ENCODE results near the gene GJB2. TPM values are rescaled to one million over a fixed set of nuclear protein-coding genes. Genes with fewer than 3 reads are reported as not detected.

GJB2 gene
- total and polyA plus RNA-seq, 2 experiments from 2014 or later, result not detected

DNA sequence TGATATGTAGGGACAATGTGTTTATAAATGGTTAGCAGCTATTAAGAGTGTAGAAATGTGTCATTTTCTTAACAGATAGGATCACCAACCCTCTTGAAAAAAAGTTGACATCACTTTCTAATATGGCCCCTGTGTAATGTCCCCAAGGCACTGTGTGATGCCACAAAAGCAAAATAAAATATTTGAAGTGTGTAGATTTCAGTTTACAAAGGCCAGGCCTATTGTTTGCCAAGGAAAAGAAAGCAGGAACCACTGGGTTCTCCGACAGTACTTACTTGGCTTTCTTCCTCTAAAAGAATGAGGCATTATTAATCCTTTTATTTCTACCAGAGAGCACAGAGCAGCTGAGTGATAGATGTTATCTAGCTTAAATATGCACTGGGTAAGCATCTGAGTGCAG is 21.4 kb downstream of the GJB2 start (continued):
- TF ChIP-seq EZH2 (IDR thresholded peaks at IDR 0.05; ENCODE audit: low read depth, unreplicated experiment), result no peak
- TF ChIP-seq, protein P1, sequence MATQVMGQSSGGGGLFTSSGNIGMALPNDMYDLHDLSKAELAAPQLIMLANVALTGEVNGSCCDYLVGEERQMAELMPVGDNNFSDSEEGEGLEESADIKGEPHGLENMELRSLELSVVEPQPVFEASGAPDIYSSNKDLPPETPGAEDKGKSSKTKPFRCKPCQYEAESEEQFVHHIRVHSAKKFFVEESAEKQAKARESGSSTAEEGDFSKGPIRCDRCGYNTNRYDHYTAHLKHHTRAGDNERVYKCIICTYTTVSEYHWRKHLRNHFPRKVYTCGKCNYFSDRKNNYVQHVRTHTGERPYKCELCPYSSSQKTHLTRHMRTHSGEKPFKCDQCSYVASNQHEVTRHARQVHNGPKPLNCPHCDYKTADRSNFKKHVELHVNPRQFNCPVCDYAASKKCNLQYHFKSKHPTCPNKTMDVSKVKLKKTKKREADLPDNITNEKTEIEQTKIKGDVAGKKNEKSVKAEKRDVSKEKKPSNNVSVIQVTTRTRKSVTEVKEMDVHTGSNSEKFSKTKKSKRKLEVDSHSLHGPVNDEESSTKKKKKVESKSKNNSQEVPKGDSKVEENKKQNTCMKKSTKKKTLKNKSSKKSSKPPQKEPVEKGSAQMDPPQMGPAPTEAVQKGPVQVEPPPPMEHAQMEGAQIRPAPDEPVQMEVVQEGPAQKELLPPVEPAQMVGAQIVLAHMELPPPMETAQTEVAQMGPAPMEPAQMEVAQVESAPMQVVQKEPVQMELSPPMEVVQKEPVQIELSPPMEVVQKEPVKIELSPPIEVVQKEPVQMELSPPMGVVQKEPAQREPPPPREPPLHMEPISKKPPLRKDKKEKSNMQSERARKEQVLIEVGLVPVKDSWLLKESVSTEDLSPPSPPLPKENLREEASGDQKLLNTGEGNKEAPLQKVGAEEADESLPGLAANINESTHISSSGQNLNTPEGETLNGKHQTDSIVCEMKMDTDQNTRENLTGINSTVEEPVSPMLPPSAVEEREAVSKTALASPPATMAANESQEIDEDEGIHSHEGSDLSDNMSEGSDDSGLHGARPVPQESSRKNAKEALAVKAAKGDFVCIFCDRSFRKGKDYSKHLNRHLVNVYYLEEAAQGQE (IDR thresholded peaks at IDR 0.05; ENCODE audit: unreplicated experiment), result no peak

DNA sequence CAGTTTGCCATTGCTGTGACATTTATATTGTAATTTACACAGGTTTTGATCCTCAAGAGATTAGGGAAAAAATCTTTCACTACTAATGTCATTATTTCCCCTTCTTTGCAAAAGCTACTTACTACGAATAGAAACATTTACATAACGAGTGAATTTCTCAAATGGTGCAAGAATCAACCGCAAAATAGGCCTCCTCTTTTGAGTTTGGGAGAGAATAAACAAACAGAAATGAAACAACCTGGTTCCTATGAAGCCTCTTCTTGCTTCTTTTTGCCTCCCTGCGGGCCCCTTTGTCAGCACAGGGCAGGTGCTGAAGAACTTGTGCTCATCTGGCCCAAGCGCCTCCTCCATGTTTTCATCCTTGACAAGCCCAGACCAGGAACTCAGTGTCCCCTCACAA is 21.8 kb downstream of the GJB2 start:
- H3K4me3 Mint-ChIP-seq, result no peak overlapping the region
- no peak overlapping the region for H2AFZ ChIP-seq
- ATAC-seq, result no peak
- H3K27me3 ChIP-seq (ENCODE audit: insufficient read depth), result peaks cover 8% of the 10 kb centered on the region; the same call in 1 of the 2 replicates
- peaks cover 20% of the 10 kb centered on the region for H3K27me3 Mint-ChIP-seq (ENCODE audit: insufficient read depth, low read depth, poor library complexity)
- no peaks in the 10 kb centered on the region for H3K4me1 ChIP-seq (ENCODE audit: insufficient read depth)
- peaks cover 15% of the 10 kb centered on the region for H3K4me1 Mint-ChIP-seq
- no peak overlapping the region for H3K27ac ChIP-seq (ENCODE audit: low read depth)
- no peak overlapping the region for H3K27ac Mint-ChIP-seq
- no peaks in the 10 kb centered on the region for H3K9me3 Mint-ChIP-seq
- no peaks in the 10 kb centered on the region for H3K36me3 ChIP-seq (ENCODE audit: insufficient read depth)
- no peaks in the 10 kb centered on the region for H3K9me2 ChIP-seq (ENCODE audit: insufficient read depth)
- no peak for DNase-seq (ENCODE audit: low spot score)
- H3K36me3 Mint-ChIP-seq (ENCODE audit: low read depth), result no peaks in the 10 kb centered on the region
- no peak overlapping the region for H3K4me2 ChIP-seq
- H3K4me3 ChIP-seq, result no peak overlapping the region
- no peaks in the 10 kb centered on the region for H3K79me2 ChIP-seq (replicated peaks; ENCODE audit: insufficient read depth)
- no peaks in the 10 kb centered on the region for H4K20me1 ChIP-seq (replicated peaks; ENCODE audit: insufficient read depth)
- H3F3A ChIP-seq (replicated peaks; ENCODE audit: low read depth), result no peaks in the 10 kb centered on the region
- TF ChIP-seq NANOG (IDR thresholded peaks at IDR 0.05; ENCODE audit: borderline replicate concordance), result no peak
- TF ChIP-seq, protein P2, sequence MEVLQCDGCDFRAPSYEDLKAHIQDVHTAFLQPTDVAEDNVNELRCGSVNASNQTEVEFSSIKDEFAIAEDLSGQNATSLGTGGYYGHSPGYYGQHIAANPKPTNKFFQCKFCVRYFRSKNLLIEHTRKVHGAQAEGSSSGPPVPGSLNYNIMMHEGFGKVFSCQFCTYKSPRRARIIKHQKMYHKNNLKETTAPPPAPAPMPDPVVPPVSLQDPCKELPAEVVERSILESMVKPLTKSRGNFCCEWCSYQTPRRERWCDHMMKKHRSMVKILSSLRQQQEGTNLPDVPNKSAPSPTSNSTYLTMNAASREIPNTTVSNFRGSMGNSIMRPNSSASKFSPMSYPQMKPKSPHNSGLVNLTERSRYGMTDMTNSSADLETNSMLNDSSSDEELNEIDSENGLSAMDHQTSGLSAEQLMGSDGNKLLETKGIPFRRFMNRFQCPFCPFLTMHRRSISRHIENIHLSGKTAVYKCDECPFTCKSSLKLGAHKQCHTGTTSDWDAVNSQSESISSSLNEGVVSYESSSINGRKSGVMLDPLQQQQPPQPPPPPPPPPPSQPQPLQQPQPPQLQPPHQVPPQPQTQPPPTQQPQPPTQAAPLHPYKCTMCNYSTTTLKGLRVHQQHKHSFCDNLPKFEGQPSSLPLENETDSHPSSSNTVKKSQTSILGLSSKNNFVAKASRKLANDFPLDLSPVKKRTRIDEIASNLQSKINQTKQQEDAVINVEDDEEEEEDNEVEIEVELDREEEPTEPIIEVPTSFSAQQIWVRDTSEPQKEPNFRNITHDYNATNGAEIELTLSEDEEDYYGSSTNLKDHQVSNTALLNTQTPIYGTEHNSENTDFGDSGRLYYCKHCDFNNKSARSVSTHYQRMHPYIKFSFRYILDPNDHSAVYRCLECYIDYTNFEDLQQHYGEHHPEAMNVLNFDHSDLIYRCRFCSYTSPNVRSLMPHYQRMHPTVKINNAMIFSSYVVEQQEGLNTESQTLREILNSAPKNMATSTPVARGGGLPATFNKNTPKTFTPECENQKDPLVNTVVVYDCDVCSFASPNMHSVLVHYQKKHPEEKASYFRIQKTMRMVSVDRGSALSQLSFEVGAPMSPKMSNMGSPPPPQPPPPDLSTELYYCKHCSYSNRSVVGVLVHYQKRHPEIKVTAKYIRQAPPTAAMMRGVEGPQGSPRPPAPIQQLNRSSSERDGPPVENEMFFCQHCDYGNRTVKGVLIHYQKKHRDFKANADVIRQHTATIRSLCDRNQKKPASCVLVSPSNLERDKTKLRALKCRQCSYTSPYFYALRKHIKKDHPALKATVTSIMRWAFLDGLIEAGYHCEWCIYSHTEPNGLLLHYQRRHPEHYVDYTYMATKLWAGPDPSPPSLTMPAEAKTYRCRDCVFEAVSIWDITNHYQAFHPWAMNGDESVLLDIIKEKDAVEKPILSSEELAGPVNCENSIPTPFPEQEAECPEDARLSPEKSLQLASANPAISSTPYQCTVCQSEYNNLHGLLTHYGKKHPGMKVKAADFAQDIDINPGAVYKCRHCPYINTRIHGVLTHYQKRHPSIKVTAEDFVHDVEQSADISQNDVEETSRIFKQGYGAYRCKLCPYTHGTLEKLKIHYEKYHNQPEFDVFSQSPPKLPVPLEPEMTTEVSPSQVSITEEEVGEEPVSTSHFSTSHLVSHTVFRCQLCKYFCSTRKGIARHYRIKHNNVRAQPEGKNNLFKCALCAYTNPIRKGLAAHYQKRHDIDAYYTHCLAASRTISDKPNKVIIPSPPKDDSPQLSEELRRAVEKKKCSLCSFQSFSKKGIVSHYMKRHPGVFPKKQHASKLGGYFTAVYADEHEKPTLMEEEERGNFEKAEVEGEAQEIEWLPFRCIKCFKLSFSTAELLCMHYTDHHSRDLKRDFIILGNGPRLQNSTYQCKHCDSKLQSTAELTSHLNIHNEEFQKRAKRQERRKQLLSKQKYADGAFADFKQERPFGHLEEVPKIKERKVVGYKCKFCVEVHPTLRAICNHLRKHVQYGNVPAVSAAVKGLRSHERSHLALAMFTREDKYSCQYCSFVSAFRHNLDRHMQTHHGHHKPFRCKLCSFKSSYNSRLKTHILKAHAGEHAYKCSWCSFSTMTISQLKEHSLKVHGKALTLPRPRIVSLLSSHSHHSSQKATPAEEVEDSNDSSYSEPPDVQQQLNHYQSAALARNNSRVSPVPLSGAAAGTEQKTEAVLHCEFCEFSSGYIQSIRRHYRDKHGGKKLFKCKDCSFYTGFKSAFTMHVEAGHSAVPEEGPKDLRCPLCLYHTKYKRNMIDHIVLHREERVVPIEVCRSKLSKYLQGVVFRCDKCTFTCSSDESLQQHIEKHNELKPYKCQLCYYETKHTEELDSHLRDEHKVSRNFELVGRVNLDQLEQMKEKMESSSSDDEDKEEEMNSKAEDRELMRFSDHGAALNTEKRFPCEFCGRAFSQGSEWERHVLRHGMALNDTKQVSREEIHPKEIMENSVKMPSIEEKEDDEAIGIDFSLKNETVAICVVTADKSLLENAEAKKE (CRISPR knock-in tag; IDR thresholded peaks at IDR 0.05), result no peak
- TF ChIP-seq, protein P1 (IDR thresholded peaks at IDR 0.05; ENCODE audit: unreplicated experiment), result no peak
- no peak for TF ChIP-seq ZNF331 (CRISPR knock-in tag; IDR thresholded peaks at IDR 0.05; ENCODE audit: low read depth)
- TF ChIP-seq CREB1 (CRISPR knock-in tag; IDR thresholded peaks at IDR 0.05; ENCODE audit: low read depth), result no peak
- no peak for TF ChIP-seq EZH2 (IDR thresholded peaks at IDR 0.05; ENCODE audit: low read depth, unreplicated experiment)
- no peak for TF ChIP-seq POLR2AphosphoS5 (IDR thresholded peaks at IDR 0.05; ENCODE audit: low read depth)
- TF ChIP-seq JUNB (IDR thresholded peaks at IDR 0.05; ENCODE audit: unreplicated experiment), result no peak
- TF ChIP-seq, protein P3, sequence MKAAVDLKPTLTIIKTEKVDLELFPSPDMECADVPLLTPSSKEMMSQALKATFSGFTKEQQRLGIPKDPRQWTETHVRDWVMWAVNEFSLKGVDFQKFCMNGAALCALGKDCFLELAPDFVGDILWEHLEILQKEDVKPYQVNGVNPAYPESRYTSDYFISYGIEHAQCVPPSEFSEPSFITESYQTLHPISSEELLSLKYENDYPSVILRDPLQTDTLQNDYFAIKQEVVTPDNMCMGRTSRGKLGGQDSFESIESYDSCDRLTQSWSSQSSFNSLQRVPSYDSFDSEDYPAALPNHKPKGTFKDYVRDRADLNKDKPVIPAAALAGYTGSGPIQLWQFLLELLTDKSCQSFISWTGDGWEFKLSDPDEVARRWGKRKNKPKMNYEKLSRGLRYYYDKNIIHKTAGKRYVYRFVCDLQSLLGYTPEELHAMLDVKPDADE (IDR thresholded peaks at IDR 0.05), result no peak
- no peak for TF ChIP-seq STAT1 (IDR thresholded peaks at IDR 0.05; ENCODE audit: unreplicated experiment)
- no peak for TF ChIP-seq ZNF114 (CRISPR knock-in tag; IDR thresholded peaks at IDR 0.05)
